HG02870 (cell line): ENCODE data around the gene ZFYVE21.
"Not testable (repeated sequence)": the region's sequence is repeated elsewhere in the genome, so short reads cannot be mapped to it uniquely, and the experiment has no call there.

ENCODE experiments used
- ATAC-seq: cut with Tn5 transposase; IDR thresholded peaks from one replicate; pipeline ENCODE4 v1.9.1; 2021; ENCODE audit warnings: mild to moderate bottlenecking, moderate library complexity; ENCODE audit not compliant: unreplicated experiment

Gene ZFYVE21

DNA sequence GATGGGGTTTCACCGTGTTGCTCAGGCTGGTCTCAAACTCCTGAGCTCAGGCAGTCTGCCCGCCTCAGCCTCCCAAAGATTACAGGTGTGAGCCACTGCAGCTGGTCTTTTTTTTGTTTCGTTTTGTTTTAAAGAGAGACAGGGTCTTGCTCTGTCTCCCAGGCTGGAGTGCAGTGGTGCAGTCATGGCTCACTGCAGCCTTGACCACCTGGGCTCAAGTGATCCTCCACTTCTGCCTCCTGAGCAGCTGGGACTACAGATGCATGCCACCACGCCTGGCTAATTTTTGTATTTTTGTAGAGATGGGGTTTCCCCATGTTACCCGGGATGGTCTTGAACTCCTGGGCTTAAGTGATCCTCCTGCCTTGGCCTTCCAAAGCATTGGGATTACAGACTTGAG, 24.0 kb upstream of the ZFYVE21 start:
- not testable (repeated sequence) for ATAC-seq

DNA sequence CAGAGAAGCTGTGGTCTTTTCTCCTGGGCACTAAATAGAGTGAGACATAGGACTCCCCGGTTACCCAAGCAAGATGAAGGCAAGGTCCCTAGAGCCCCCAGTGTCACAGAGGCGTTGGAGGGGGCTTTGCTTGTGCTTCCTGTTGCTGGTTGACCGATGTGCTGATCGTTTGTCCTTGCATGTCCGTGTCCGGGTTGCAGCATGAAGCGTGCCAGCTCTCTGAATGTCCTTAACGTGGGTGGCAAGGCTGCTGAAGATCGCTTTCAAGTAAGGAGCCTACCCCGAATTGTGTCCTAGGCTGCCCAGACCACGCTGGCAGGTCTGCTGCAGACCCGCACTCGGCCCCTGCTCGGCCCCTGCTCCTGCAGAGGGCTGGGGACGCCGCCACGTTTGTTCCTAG, 23.5 kb upstream of the ZFYVE21 start:
- no peak for ATAC-seq

DNA sequence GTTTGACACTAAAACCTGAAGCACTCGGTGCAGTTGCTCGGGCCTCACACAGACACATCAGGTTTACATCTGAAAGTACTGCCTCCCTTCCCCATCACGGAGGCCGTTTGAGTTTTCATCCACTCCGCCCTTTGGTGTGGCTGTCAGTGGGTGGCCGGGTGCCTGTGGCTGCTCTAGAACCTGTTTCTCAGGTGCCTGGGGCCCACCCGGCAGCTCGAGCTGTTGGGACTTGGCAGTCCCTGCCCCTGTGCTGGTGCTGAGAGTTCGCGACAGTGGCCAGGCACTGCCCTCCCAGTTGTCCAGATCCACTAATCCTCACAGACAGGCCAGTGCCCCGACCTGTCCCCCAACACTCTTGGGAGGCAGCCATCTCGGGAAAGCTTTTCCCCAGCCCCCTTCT, 22.7 kb upstream of the ZFYVE21 start:
- no peak for ATAC-seq

DNA sequence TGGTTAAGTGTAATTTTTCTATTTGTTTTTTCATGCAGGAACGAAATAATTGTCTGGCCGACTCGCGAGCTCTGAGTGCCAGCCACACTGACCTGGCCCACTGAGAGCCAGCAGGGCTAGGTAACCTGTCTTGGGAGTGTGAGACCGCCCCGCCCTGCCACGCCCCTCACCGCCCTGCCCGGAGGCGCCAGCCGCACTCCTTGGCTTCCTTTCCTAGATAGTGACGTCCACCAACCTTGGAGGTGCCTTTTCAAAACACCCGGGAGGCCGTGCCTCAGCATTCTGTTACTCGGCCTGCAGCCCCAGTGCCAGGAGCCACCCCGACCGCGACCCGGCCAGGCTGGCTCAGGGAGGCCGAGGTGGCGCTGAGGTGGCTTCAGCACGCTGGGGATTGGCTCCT, 22.1 kb upstream of the ZFYVE21 start:
- no peak for ATAC-seq

DNA sequence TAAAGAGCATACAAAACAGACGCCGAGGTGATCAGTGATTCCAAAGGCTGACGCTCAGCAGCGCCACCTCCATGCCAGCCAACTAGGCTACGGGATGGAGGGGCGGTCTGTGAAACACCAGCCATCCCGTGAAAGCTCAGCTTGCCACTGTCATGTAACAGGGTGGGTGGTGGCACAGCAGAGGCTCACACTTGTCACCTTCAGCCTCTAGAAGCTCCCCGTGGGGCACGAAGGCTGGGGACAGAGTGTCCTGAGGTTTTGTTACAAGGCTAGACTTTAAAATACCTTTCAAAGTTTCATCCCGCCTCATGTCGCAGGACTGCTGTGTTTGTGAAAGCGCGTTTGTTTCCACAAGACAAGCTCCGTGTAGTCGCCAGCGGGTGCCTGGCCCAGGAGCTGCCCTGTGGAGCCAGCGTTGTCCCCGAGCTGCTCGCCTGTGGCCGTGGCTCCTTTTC, 21.0 kb upstream of the ZFYVE21 start:
- no peak for ATAC-seq

DNA sequence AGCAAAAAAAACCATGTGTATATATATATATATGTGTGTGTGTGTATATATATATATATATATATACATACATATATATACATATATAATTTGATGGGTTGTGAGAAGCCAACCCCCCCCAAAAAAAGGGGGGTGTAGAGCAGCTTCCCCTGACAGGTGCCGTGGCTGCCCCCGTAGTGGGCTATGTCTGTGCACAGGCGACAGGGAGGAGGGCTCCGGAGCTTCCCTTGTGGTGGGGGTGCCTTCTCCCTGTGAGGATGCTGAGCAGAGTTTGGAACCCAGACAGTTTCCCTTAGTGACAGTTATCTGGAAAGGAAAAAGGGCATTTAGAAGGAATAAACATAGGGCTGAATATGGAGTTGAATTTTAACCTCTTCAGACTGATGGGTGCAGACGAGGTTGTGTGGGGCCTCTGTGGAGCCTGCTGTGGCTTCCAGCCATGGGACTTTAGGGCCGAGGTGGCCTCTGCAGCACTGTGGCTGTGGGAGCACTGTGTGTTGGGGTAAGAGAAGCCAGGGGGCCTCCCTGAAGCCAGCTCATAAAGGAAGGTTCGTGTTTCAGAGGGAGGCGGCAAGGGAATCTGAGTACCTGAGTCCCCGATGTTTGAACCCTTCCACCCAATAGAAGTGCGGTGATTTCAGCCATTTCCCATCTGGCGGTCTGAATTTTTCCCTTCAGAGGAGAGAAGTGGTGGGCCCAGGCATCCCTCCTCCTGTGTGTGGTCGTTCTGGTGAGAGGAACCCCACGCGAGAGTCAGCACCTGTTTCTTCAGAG, 20.1 kb upstream of the ZFYVE21 start:
- no peak for ATAC-seq

DNA sequence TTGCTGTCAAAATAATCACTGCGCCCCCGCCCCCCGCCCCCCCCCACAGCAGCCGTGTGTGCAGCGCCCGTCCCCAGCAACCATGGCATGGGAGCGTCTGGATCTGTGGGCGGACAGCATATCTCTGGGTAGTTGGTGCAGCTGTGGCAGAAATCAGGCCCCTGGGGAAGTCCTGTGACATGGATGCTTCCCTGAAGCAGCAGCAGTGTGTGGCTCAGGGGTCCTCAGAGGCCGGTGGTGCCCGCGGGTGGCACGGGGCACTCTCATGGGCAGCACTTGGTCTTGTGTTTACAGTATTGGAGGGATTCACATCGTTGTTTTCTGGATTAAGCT, 19.6 kb upstream of the ZFYVE21 start:
- ATAC-seq, result no peak

DNA sequence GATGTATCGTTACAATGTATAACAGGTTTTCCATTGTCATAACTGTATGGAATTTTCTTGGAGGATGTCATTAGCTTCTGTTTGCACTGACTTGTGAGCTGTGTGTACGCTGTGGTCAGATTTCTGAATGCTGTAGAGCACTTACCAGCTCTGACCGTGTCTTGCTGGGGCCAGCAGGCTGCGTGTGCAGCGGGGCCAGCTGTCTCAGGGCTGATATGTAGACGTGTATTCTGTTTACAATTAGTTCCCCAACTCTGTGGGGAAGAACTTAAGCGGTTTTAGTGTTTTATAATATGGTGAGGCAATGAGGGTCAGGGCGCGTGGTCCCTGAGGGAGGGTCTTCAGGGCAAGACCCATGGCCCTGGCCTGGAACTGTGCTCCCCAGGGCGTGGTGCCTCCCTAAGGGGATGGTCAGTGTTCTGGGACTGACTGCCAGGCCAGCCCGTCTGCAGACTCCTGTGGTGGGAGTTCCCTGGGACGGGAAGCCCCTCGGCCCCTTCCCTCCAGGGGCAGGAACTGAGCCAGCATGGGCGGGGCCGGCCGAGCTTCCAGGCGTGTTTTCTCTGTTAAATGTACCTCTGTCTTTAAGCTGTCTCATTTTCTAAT, 19.0 kb upstream of the ZFYVE21 start:
- no peak for ATAC-seq

DNA sequence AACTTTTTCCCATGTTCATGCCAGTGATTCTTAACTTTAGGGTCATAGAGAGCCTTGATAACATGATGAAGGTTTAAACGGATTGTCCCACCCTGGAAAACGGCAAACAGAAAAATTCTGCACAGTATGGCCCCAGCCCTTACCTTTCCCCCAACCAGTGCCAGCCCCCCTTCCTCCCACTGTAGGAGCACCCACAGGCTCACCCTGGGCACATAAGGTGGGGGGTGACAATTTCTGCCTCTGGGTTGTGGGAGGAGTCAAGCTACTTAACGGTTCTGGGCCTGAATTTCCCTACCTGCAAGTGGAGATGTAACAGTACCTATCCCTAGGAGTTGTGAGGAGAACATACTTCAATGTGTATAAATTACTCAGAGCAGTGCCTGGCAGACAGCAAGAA, 18.4 kb upstream of the ZFYVE21 start:
- ATAC-seq, result no peak

DNA sequence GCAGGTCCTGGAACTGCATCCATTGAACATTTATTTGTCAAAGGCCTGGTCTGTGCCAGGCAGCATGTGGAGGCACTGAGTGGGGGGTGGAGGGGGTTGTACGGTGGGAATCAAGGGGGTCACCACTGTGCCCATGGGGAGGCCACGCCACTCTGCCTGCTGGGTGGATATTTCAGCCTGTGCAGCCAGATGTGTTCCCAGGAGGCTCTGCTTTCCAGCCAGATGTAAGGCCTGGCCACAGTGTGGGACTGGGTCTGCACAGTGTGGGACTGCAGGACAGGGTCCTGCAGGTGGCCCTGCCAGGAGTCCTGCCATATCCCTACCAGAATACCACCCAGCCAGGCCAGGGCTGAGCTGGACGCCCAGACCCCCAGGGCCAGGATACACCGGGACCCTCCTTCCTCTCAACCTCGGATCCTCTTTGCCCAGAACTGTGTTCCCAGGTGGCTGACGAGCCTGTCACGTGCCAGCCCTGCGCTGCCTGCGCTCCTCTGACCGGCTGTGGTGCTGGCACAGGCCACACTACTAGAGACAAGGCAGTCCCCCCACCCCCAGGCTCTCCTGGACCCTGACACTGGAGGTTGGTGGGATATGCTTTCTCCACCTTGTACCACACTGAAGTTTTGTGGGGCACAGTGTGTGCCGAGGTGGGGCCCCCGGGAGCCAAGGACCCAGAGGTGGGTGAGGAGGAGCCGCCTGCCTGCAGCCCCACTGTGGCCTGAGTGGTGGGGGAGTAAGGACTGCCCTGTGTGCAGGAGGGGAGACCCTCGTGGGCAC, 17.8 kb upstream of the ZFYVE21 start:
- no peak for ATAC-seq

DNA sequence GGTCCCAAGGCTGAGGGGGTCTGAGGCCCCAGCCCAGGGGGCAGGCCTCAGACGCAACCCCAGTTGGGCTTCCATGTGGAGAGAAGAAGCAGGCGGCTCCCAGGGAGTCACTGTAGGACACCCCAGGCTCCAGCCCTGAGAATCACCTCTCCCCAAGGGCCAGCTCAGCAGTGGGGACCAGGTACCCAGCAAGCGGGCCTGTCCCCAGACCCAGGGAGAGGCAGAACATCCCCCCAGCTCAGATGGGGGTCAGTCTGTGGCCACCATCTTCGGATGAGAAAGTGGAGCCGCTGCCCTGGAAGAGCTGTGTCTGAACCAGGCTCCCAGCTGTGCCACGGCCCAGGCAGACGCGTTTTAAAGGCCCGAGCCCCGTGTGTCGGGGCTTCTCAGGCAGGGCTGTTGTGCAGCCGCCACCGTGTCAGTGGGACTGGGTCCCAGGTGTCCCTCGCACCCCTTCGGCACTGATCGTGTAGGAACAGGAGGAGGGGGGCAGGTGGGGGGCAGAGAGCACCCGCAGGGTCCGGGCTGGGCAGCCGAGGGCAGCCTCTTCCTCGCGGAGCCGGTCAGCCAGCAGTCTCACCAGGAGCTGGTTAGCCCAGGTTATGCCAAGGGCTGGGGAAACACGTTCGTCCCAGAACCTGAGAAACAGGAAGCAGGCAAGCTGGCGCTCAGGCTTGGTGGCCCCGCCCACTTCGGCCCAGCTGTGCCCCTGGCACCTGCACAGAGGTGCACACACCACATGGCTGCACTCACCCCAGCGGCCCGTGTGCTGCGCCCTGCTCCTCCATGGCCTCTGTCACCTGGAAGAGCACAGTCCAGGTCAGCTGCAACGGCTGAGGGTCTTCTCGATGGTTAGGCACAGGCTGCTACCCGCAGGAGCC, 17.0 kb upstream of the ZFYVE21 start:
- ATAC-seq, result no peak

DNA sequence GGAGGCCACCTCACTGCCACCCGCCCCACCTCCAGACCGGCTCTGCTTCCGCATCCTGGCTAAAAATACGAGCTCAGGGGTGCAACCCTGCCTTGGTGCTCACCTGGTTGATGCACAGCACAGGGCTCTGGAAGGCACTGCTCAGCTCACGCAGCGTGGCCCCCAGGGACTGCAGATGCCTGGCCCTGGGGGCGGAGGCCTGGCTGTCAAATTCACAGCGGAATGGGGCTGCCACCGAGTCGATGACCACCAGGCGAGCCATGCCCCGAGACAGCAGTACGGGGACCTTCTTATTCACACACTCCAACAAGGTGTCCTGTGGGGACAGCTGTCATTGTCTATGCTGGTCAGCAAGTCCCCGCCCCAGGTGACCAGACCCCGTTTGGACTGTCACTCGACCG, 16.3 kb upstream of the ZFYVE21 start:
- no peak for ATAC-seq

DNA sequence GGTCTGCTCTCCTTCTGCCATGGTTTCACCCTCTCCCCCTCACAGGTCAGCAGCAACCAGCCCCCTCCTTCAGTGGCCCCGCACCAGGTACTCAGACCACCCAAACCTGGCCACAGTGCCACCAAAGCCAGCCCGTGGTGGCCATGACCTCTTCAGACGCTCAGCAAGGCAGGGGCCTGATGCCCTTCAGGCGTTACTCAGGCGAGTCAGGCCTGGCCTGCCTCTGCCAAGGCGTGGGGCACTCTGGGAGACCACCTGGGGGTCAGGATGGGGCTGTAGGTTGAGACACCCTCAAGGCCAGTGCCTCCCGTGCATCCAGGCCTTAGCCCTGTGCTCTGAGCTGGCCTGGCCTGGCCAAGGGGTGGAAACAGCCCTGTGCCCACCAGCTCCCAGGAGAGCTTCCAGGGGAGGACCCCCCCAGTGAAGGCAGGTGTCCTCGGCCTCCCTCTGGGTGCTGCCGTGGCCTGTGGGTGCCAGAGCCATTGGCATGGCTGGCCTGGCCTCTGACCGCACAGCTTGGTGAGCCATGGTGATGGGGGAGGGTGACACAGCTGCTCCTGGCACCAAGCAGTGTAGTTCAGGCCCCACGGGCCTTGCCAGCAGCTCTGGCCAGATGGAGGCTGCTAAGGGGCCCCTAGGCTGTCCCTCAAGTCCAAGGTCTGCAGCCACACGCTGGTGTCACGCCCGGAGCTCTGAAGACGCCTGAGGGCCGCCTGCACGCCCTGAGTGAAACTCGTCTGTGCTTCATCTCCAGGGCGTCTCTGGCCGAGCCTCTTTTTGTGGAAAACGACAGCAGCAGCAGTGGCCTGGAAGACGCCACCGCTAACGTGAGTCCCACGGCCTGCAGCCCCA, 15.5 kb upstream of the ZFYVE21 start:
- ATAC-seq, result no peak

DNA sequence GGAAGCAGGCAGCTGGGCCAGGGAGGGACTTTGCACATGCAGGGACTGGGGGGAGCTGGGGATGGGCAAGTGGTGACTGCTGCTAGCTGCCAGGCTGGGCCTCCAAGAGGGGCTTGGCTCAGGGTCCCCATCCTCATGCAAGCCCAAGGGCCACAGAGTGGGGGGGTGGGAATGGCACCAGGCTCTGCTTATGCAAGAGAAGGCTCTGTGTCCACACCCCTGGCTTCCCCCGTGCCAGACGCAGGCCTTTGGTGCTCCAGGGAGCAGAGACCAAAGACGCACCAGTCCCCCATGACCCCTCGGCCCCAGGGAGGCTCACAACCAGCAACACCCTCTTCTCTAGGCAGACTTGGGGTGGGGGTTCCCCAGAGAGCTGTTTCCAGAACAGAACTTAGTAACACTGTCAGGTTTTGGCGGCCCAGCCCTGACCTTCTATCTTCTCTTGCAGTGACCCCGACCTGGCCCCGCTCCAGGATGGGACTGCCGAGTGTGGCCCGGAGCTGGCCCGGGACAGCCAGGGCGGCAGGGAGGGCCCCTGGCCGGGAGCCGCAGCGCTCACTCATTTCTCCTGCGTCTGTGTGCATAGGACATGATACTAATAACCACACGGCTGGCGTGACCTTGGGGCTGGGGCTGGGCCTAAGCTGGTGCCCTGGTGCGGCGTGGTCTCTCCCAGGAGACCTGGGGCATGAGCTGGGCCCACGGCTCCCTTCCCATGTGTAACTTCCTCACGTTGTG, 14.7 kb upstream of the ZFYVE21 start:
- no peak for ATAC-seq

DNA sequence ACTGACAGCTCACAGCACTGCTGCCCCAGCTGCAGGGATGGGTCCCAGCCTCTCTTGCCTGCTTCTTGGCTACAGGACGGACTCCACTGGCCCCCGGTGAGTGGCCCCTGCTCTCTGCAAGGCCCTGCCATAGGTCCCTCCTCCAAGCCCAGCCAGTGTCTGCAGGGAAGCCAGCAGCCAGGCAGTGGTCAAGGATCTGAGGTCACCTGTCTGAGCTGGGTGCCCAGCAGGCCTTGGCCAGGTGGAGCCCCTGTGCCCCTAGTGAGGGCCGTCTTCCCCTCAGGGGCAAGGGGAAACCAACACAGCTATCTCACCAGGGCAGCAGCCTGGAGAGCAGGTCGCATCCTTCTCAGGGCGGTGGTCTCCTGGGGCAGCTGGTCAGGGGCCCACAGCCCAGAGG, 13.5 kb upstream of the ZFYVE21 start:
- no peak for ATAC-seq

DNA sequence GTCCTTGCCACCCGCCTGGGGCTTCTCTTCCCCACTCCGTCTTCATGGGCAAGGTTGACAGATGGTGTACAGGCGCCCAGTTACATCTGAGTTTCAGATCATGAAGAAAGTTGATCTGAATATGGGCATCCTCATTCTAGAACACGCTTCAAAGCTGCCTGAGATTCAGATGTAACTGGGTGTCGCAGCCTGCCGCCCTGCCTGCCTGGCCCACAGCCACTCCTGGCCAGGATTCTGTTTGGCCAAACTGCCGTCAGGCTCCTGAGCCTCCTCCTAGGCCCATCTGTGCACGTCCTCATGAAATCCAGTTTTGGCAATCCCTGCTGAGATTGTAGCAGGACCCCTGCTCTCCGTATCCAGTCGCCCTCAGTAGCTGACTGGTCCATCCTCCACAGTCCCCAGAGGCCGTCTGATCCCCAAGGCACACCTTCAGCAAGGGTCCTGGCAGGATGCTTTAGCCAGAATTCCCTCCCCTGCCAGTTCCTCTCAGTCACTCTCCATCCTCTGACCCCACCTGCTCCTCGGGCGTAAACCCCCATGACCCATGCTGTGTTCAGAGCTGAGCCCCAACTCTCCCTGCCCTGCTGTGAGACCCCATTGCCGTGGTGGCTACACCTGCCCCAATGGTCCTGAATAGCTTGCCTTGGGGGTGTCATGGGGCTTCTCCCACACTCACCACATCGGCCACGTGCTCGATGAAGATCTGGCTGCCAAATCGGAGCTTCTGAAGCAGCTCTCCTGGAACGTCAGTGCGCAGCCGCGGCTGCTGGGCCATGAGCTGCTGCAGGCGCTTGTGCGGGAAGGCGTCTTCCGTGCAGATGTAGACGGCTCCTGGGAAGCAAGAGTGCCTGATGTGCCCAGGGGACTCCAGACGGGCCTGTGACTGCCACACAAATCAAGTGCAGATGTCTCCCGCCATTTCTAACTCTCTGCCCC, 12.8 kb upstream of the ZFYVE21 start:
- ATAC-seq, result no peak

DNA sequence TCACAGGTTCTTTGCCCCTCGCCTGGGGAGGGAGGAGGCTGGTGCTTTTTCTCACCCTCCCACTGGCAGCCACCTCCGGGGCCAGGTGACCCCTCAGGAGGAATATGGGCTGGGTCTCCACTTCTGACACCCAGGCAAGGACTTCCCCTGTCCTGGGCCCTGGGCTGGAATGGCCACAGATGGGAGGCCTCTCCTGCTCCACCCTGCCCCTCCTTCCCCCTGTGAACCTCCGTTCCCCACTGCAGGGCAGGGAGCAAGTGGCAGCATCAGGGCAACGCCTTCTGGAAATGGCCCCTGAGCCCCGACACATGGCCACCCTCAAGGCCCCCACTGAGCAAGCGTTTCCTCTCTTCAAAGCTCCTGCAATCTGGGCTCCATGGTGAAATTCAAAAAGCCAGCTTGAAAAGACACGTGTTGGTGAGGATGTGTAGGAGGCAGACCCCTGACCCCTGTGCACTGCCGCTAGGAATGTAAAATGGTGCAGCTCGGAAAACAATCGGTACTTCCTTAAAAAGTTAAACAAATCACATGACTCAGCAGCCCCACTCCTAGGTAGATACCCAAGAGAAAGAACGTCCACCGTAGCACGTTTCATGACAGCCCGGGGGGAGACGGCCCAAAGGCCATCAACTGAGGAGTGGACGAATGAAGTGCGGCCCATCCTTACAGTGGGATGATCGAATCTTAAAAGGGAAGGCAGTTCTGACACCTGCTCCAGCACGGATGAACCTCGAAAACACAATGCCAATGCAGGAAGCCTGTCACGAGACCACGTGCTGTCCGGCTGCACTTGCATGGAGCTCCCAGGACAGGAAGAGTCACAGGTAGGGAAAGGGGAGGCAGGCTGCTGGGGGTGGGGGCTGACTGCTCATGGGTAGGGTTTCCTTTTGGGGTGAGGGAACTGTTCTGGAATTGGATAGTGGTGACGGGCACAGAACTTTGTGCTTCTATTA, 11.9 kb upstream of the ZFYVE21 start:
- ATAC-seq, result no peak
